ENCODE results near the gene AS3MT.

- TF ChIP-seq SIRT6 (IDR thresholded peaks at IDR 0.05; ENCODE audit: low read length) (no peak), CTCF (IDR thresholded peaks at IDR 0.05; ENCODE audit: control extremely low read depth in 1 of 3, insufficient read depth in 1 of 3, low read depth in 1 of 3, low read length in 3 of 3) (no peak), TAF1 (IDR thresholded peaks at IDR 0.05; ENCODE audit: low read depth, low read length) (no peak), CEBPB (IDR thresholded peaks at IDR 0.05; ENCODE audit: low read depth, low read length) (no peak), USF2 (IDR thresholded peaks at IDR 0.05; ENCODE audit: low read length) (no peak), BACH1 (IDR thresholded peaks at IDR 0.05; ENCODE audit: low read length) (no peak), KDM5A (IDR thresholded peaks at IDR 0.05; ENCODE audit: low read length) (no peak), RFX5 (IDR thresholded peaks at IDR 0.05; ENCODE audit: borderline replicate concordance, low read depth, low read length) (no peak)
These were observed 2.9 kb downstream of the AS3MT start for GRCh38 chr10:102872163-102872562.

All from H1 (cell line).